B cell (primary cell): ENCODE measurements around the gene TRIM49D1. TPM values are rescaled to one million over a fixed set of nuclear protein-coding genes. Genes with fewer than 3 reads are reported as not detected.
"Not testable (repeated sequence)": the region's sequence is repeated elsewhere in the genome, so short reads cannot be mapped to it uniquely, and the experiment has no call there.

ENCODE experiments used
- ATAC-seq: fragments of 200-7000 bp; cut with Tn5 transposase; one replicate; pipeline ENCODE4 v1.10.0; 2021; ENCODE audit warnings: low read depth, mild to moderate bottlenecking, moderate number of reproducible peaks, moderate library complexity
- CTCF ChIA-PET: fragments of 350-600 bp; sonication (Branson Sonifier 250); formaldehyde crosslinking; loops from one replicate; lab custom pipeline; 2021; ENCODE audit warnings: antibody characterized with exemption, inconsistent platforms; lab: Charles Lee
- POLR2A ChIA-PET: fragments of 350-600 bp; sonication (Branson Sonifier 250); formaldehyde crosslinking; loops from one replicate; lab custom pipeline; 2021; ENCODE audit warnings: antibody characterized with exemption; lab: Charles Lee
- DNase-seq: peaks from one replicate; pipeline ENCODE4 v3.0.0; 2013
- H2AFZ ChIP-seq: 2 replicates; pipeline ENCODE4 v1.6.1; 2012; ENCODE audit warnings: mild to moderate bottlenecking, low read depth, low read length; ENCODE audit not compliant: insufficient read depth, poor library complexity, severe bottlenecking
- H3K27ac ChIP-seq, 2 donors: 1 replicate in 1 of 2; 2 replicates in 1 of 2; pipeline ENCODE4 v1.5.1; 2012 to 2013; ENCODE audit warnings: low read length in 2 of 2, mild to moderate bottlenecking in 2 of 2, moderate library complexity in 1 of 2
- H3K27me3 ChIP-seq, 4 experiments: fragments of 200-600 bp in 1 of 4; sonication (generic) in 1 of 4; replicated peaks in 1 of 4; 1 replicate in 2 of 4; 2 replicates in 2 of 4; pipeline versions ENCODE4 v1.6.1 to v1.7.0; 2013 to 2016; ENCODE audit warnings: low read length in 3 of 4, mild to moderate bottlenecking in 2 of 4, mixed read lengths in 1 of 4, moderate library complexity in 1 of 4; ENCODE audit not compliant: insufficient read depth in 4 of 4, control insufficient read depth in 3 of 4; ENCODE audit errors: control extremely low read depth in 1 of 4
- H3K36me3 ChIP-seq, 2 experiments: replicated peaks in 1 of 2; 1 replicate in 1 of 2; 2 replicates in 1 of 2; pipeline versions ENCODE4 v1.6.1 to v1.7.1; 2013; ENCODE audit warnings: low read length in 1 of 2; ENCODE audit not compliant: insufficient read depth in 2 of 2, control insufficient read depth in 1 of 2; ENCODE audit errors: control extremely low read depth in 1 of 2, extremely low read depth in 1 of 2
- H3K4me1 ChIP-seq, 2 donors: fragments of 200-600 bp in 1 of 2; sonication (generic) in 1 of 2; 1 replicate in 1 of 2; 2 replicates in 1 of 2; pipeline versions ENCODE4 v1.5.1 to v1.6.1; 2013 to 2017; ENCODE audit warnings: low read length in 2 of 2; ENCODE audit not compliant: control insufficient read depth in 2 of 2, insufficient read depth in 2 of 2
- H3K4me2 ChIP-seq: replicated peaks from 2 replicates; pipeline ENCODE3; 2012; ENCODE audit warnings: mild to moderate bottlenecking, low read depth, low read length; ENCODE audit not compliant: poor library complexity, severe bottlenecking
- H3K4me3 ChIP-seq, 5 experiments: fragments of 200-600 bp in 1 of 5; sonication (generic) in 1 of 5; 1 replicate in 3 of 5; 2 replicates in 2 of 5; pipeline versions ENCODE4 v1.5.1 to v1.7.0; 2011 to 2016; ENCODE audit warnings: low read length in 4 of 5, mild to moderate bottlenecking in 4 of 5, low read depth in 2 of 5, control low read depth in 1 of 5, moderate library complexity in 1 of 5; ENCODE audit not compliant: insufficient read depth in 1 of 5; ENCODE audit errors: control extremely low read depth in 1 of 5, extremely low read depth in 1 of 5
- H3K79me2 ChIP-seq: fragments of 200-600 bp; sonication (generic); one replicate; pipeline ENCODE4 v1.6.0; 2016; ENCODE audit warnings: low read length; ENCODE audit not compliant: control insufficient read depth, insufficient read depth
- H3K9ac ChIP-seq: fragments of 200-600 bp; sonication (generic); 2 replicates; pipeline ENCODE4 v1.6.1; 2017; ENCODE audit warnings: mild to moderate bottlenecking, low read length, moderate library complexity
- H3K9me3 ChIP-seq, 3 donors: one replicate each; pipeline versions ENCODE4 v1.6.1 to v1.7.1; 2013; ENCODE audit warnings: low read length in 2 of 3; ENCODE audit not compliant: control insufficient read depth in 2 of 3, insufficient read depth in 1 of 3; ENCODE audit errors: control extremely low read depth in 1 of 3
- H4K20me1 ChIP-seq: 2 replicates; pipeline ENCODE4 v1.6.0; 2012; ENCODE audit warnings: mild to moderate bottlenecking, low read length; ENCODE audit not compliant: insufficient read depth, control insufficient read depth, poor library complexity, severe bottlenecking
- H3K27ac Mint-ChIP-seq: one replicate; pipeline ENCODE4 v1.8.0; 2021; ENCODE audit warnings: mixed read lengths
- H3K27me3 Mint-ChIP-seq: one replicate; pipeline ENCODE4 v1.8.0; 2021; ENCODE audit warnings: mixed read lengths
- H3K4me1 Mint-ChIP-seq: one replicate; pipeline ENCODE4 v1.8.0; 2021; ENCODE audit warnings: mixed read lengths
- H3K4me3 Mint-ChIP-seq: one replicate; pipeline ENCODE4 v1.8.0; 2021; ENCODE audit warnings: mixed read lengths
- H3K9me3 Mint-ChIP-seq: one replicate; pipeline ENCODE4 v1.8.0; 2022; ENCODE audit warnings: mixed read lengths; ENCODE audit not compliant: insufficient read depth
- CTCF ChIP-seq: fragments of 200-600 bp; IDR thresholded peaks from one replicate; pipeline ENCODE4 v1.8.0; 2022; ENCODE audit warnings: antibody characterized with exemption, mild to moderate bottlenecking
- EZH2 ChIP-seq: IDR thresholded peaks from 2 replicates; pipeline ENCODE4 v1.6.1; 2012; ENCODE audit warnings: borderline replicate concordance, low read depth, mild to moderate bottlenecking, moderate library complexity, low read length; ENCODE audit not compliant: insufficient read depth, poor library complexity, severe bottlenecking
- WGBS: methylation state at CpG from one replicate; pipeline ENCODE4 v1.1.5; 2013; ENCODE audit warnings: missing lambda C conversion rate; ENCODE audit not compliant: insufficient coverage; 5-methylcytosine and 5-hydroxymethylcytosine counted together
- intact Hi-C: fragments of 100-400 bp; cut with micrococcal nuclease; formaldehyde crosslinking; loops from one replicate; pipeline ENCODE4 v1.10.0; 2022
- polyA minus RNA-seq: library from RNA; depleted of rRNA, polyadenylated mRNA; stranded (reverse); fragments of >200 nt; gene quantifications from 2 replicates; pipeline ENCODE4 v1.2.3, GENCODE V29; 2012
- polyA plus RNA-seq: library from polyadenylated mRNA; depleted of rRNA; stranded (reverse); fragments of >200 nt; gene quantifications from 2 replicates; pipeline ENCODE4 v1.2.3, GENCODE V29; 2012
- total RNA-seq, 2 donors: library from RNA; stranded (reverse); fragments of 120-200 nt in 1 of 2; gene quantifications; 1 replicate in 1 of 2; 2 replicates in 1 of 2; pipeline versions ENCODE4 v1.2.3 to v1.2.4, GENCODE V29; 2013 to 2022

Gene TRIM49D1
- total RNA-seq (not detected in 2 replicates), polyA plus RNA-seq (not detected in 2 replicates), polyA minus RNA-seq (not detected in 2 replicates)
- not detected for total RNA-seq (2013)

- H3K27ac ChIP-seq = no peak within 1 kb of the TSS
- H3K4me3 Mint-ChIP-seq = no peak within 1 kb of the TSS
- DNase-seq (no peak), ATAC-seq (no peak)
- H3K9me3 Mint-ChIP-seq = no peaks in the 10 kb centered on the region
- no peaks in the 10 kb centered on the region for H3K79me2 ChIP-seq
- H2AFZ ChIP-seq = no peak within 1 kb of the TSS
- H3K9me3 ChIP-seq = no peaks in the 10 kb centered on the region
- ChIA-PET POLR2A (no interaction called here), CTCF (no interaction called here)
- no peaks in the 10 kb centered on the region for H4K20me1 ChIP-seq
- H3K4me2 ChIP-seq = no peak within 1 kb of the TSS
- no peaks in the 10 kb centered on the region for H3K27me3 Mint-ChIP-seq
- no CpG with 5 or more reads among the region's 3 CpGs for WGBS
- no peaks in the 10 kb centered on the region for H3K36me3 ChIP-seq
- H3K4me3 ChIP-seq = no peak within 1 kb of the TSS
- no peaks in the 10 kb centered on the region for H3K4me1 ChIP-seq
- H3K27me3 ChIP-seq = no peaks in the 10 kb centered on the region
- H3K27ac Mint-ChIP-seq = no peak within 1 kb of the TSS
- H3K4me1 Mint-ChIP-seq = no peaks in the 10 kb centered on the region
- no peak within 1 kb of the TSS for H3K9ac ChIP-seq
- TF ChIP-seq CTCF (no peak), EZH2 (no peak)
- intact Hi-C loops = no loop called here
These were observed at the start of gene TRIM49D1 for GRCh38 chr11:89922195-89922660. Gene TRIM49D1 (minus strand): TSS chr11:89922245. CDS start chr11:89917710, 4,535 bp downstream.

GRCh38 chr11:89965737-89966136 lies 43.7 kb upstream of the TRIM49D1 start, which contains the start of gene TRIM64:
Gene TRIM64 (plus strand): TSS chr11:89966037. CDS start chr11:89968504, 2,467 bp downstream.
- H3K27ac Mint-ChIP-seq, H3K9me3 ChIP-seq, CTCF ChIA-PET, H3K79me2 ChIP-seq, H3K4me3 ChIP-seq, H3K36me3 ChIP-seq, H3K4me2 ChIP-seq, intact Hi-C loops, H4K20me1 ChIP-seq, H3K27me3 Mint-ChIP-seq, H3K9me3 Mint-ChIP-seq, H3K4me1 ChIP-seq, H2AFZ ChIP-seq, ATAC-seq, DNase-seq, H3K27me3 ChIP-seq, H3K27ac ChIP-seq, H3K4me3 Mint-ChIP-seq, H3K4me1 Mint-ChIP-seq, H3K9ac ChIP-seq, POLR2A ChIA-PET: not testable (repeated sequence)
- WGBS = no CpG with 5 or more reads among the region's 4 CpGs

- POLR2A ChIA-PET, H3K9me3 Mint-ChIP-seq, H3K79me2 ChIP-seq, CTCF ChIA-PET, DNase-seq, H3K4me1 ChIP-seq, H2AFZ ChIP-seq, H3K27me3 ChIP-seq, H3K4me2 ChIP-seq, H4K20me1 ChIP-seq, H3K9me3 ChIP-seq, ATAC-seq, intact Hi-C loops, H3K4me1 Mint-ChIP-seq, H3K36me3 ChIP-seq, H3K9ac ChIP-seq, H3K27me3 Mint-ChIP-seq, H3K4me3 Mint-ChIP-seq, H3K27ac Mint-ChIP-seq, H3K4me3 ChIP-seq, H3K27ac ChIP-seq: not testable (repeated sequence)
- WGBS = no CpG with 5 or more reads among the region's 6 CpGs
These were observed 38.8 kb upstream of the TRIM49D1 start for GRCh38 chr11:89960833-89961232.
